Kidney epithelial cell (primary cell): ENCODE results near the gene C17orf58. TPM values are rescaled to one million over a fixed set of nuclear protein-coding genes. Genes with fewer than 3 reads are reported as not detected.
"Not testable (repeated sequence)": the region's sequence is repeated elsewhere in the genome, so short reads cannot be mapped to it uniquely, and the experiment has no call there.

Experiments used
- DNase-seq: peaks from one replicate; pipeline ENCODE4 v3.0.0-alpha.2; 2010; ENCODE audit warnings: low read depth
- H3K27me3 ChIP-seq: 2 replicates; pipeline ENCODE4 v1.6.0; 2011; ENCODE audit warnings: low read length; ENCODE audit not compliant: control insufficient read depth, insufficient read depth
- H3K36me3 ChIP-seq: 2 replicates; pipeline ENCODE4 v1.5.1; 2011; ENCODE audit warnings: low read length; ENCODE audit not compliant: control insufficient read depth, insufficient read depth
- H3K4me3 ChIP-seq: 2 replicates; pipeline ENCODE4 v1.5.1; 2011; ENCODE audit warnings: low read depth, mild to moderate bottlenecking, control low read depth, low read length
- CTCF ChIP-seq: IDR thresholded peaks from 2 replicates; pipeline ENCODE4 v1.5.1; 2011; ENCODE audit warnings: mild to moderate bottlenecking, moderate library complexity, low read length, control low read depth, inconsistent platforms; ENCODE audit not compliant: insufficient read depth, poor library complexity, severe bottlenecking
- total RNA-seq: library from RNA; depleted of rRNA; stranded (reverse); fragments of >200 nt; gene quantifications from 2 replicates; pipeline ENCODE4 v1.2.3, GENCODE V29; 2015

The C17orf58 gene
- total RNA-seq: 10.4 and 14.7 TPM in 2 replicates

- not testable (repeated sequence) for DNase-seq, H3K36me3 ChIP-seq, H3K27me3 ChIP-seq
- H3K4me3 ChIP-seq: peak within 1 kb of the TSS; percentile 36
These were observed at the start of gene C17orf58 for GRCh38 chr17:67996301-67997171. C17orf58 (minus strand) TSS chr17:67996469; CDS start chr17:67996198, 271 bp downstream.

- no peak for TF ChIP-seq CTCF
- Histone ChIP-seq H3K27me3 (no peaks in the 10 kb centered on the region), H3K4me3 (peak overlapping the region; percentile 100), H3K36me3 (peaks cover 1% of the 10 kb centered on the region)
- DNase-seq: no peak
These were observed 40.3 kb upstream of the C17orf58 start for GRCh38 chr17:68036304-68037147.

GRCh38 chr17:68035523-68036303 lies 39.4 kb upstream of the C17orf58 start, which contains the start of gene KPNA2:
KPNA2 (plus strand) TSS chr17:68035735; CDS start chr17:68037133, 1,398 bp downstream.
- H3K27me3 ChIP-seq: no peaks in the 10 kb centered on the region
- no peak for TF ChIP-seq CTCF
- DNase-seq: peak; percentile 86
- peak within 1 kb of the TSS; percentile 100 for H3K4me3 ChIP-seq
- H3K36me3 ChIP-seq: peaks cover 1% of the 10 kb centered on the region

- DNase-seq: no peak
- peak overlapping the region; percentile 11 for H3K4me3 ChIP-seq
- H3K36me3 ChIP-seq: peaks cover 1% of the 10 kb centered on the region
- H3K27me3 ChIP-seq: no peaks in the 10 kb centered on the region
- TF ChIP-seq CTCF: no peak
These were observed 38.9 kb upstream of the C17orf58 start for GRCh38 chr17:68035131-68035522.

- Histone ChIP-seq H3K4me3 (no peak overlapping the region), H3K27me3 (no peaks in the 10 kb centered on the region), H3K36me3 (peaks cover 1% of the 10 kb centered on the region)
- TF ChIP-seq CTCF: no peak
- DNase-seq: no peak
These were observed 38.1 kb upstream of the C17orf58 start for GRCh38 chr17:68034452-68034776.
